Measurements from ENCODE around the gene SHMT1.

- TF ChIP-seq RAD21 (conservative IDR thresholded peaks at IDR 0.05 in 1 of 2, IDR thresholded peaks at IDR 0.05 in 1 of 2) = no peak
- TF ChIP-seq POLR2A (IDR thresholded peaks at IDR 0.05; ENCODE audit: low read length) = no peak
- no peak for TF ChIP-seq CTCF (IDR thresholded peaks at IDR 0.05)
- TF ChIP-seq EP300 (IDR thresholded peaks at IDR 0.05) = no peak
- no peak for TF ChIP-seq ZNF302 (CRISPR knock-in tag; IDR thresholded peaks at IDR 0.05)
- TF ChIP-seq CHD2 (IDR thresholded peaks at IDR 0.05; ENCODE audit: low read length, partially characterized antibody) = no peak
- no peak for TF ChIP-seq SMC3 (IDR thresholded peaks at IDR 0.05)
- TF ChIP-seq REST (IDR thresholded peaks at IDR 0.05) = no peak
- TF ChIP-seq PBX3 (IDR thresholded peaks at IDR 0.05) = no peak
- no peak for TF ChIP-seq KDM5A (IDR thresholded peaks at IDR 0.05)
- TF ChIP-seq ZFP36 (IDR thresholded peaks at IDR 0.05; ENCODE audit: borderline replicate concordance, partially characterized antibody) = no peak
Measured at GRCh38 chr17:18360518-18360917, 2.8 kb downstream of the SHMT1 start.
